ENCODE results near the gene GYS1. TPM values are rescaled to one million over a fixed set of nuclear protein-coding genes. Genes with fewer than 3 reads are reported as not detected.

GYS1 gene
- total and polyA plus RNA-seq, 12 donors = 23.7 to 63.9 (median 37.3) TPM

- peak in 6 of 7 donors; percentile 63 to 80 (median 70) for DNase-seq
- peaks cover 31 to 34% of the 10 kb centered on the region in 2 donors for H3K4me1 ChIP-seq (replicated peaks in 1 of 2)
- no peaks in the 10 kb centered on the region for H3K9me3 ChIP-seq (replicated peaks in 1 of 3)
- no peaks in the 10 kb centered on the region for H3K27me3 ChIP-seq
- peak overlapping the region in 2 of 4 donors; percentile 4 to 94 for H3K4me3 ChIP-seq
- TF ChIP-seq POLR2A (IDR thresholded peaks at IDR 0.05) (peak in 1 of 2 donors; percentile 38), CTCF (IDR thresholded peaks at IDR 0.05) (peak in 2 of 6 experiments; percentile 1 to 7)
- intact Hi-C loops (cut with DNase I) = loop anchor here (5.0 to 10.0 kb wide), 2 partner anchors 93 to 130 kb away; partner anchors contain the start of genes HSD17B14 (in 1 of the 2) and PPP1R15A (in 1 of the 2)
- 72 to 75% (median 74%) methylated on average over 12 to 14 of the region's 14 CpGs for WGBS, 4 donors
- H3K36me3 ChIP-seq (replicated peaks in 1 of 2) = peaks cover 0 to 43% of the 10 kb centered on the region in 2 donors
- peak overlapping the region in 4 of 5 donors; percentile 53 to 96 (median 85) for H3K27ac ChIP-seq
Observed at GRCh38 chr19:48967346-48968178, 25.5 kb downstream of the GYS1 start.

GRCh38 chr19:48966541-48967345, 26.4 kb downstream of the GYS1 start:
- 83 to 91% (median 87%) methylated on average over 8 to 10 of the region's 10 CpGs for WGBS, 4 donors
- intact Hi-C loops (cut with DNase I) = loop anchor here (5.0 to 10.0 kb wide), 2 partner anchors 92 to 129 kb away; partner anchors contain the start of genes HSD17B14 (in 1 of the 2) and PPP1R15A (in 1 of the 2)
- DNase-seq = peak in 1 of 7 donors; percentile 36
- Histone ChIP-seq H3K4me3 (peak overlapping the region in 3 of 4 donors; percentile 36 to 94 (median 51)), H3K9me3 (replicated peaks in 1 of 3) (no peaks in the 10 kb centered on the region), H3K27me3 (no peaks in the 10 kb centered on the region), H3K4me1 (replicated peaks in 1 of 2) (peaks cover 31 to 34% of the 10 kb centered on the region in 2 donors), H3K27ac (peak overlapping the region in 4 of 5 donors; percentile 53 to 96 (median 85)), H3K36me3 (replicated peaks in 1 of 2) (peaks cover 0 to 43% of the 10 kb centered on the region in 2 donors)
- TF ChIP-seq POLR2A (IDR thresholded peaks at IDR 0.05) = peak in 1 of 2 donors; percentile 4
- no peak for TF ChIP-seq CTCF (IDR thresholded peaks at IDR 0.05)

- H3K4me1 ChIP-seq (replicated peaks in 1 of 2) = peaks cover 31 to 34% of the 10 kb centered on the region in 2 donors
- H3K4me3 ChIP-seq = peak overlapping the region; percentile 36 to 94 (median 58)
- no peaks in the 10 kb centered on the region for H3K27me3 ChIP-seq
- H3K36me3 ChIP-seq (replicated peaks in 1 of 2) = peaks cover 0 to 43% of the 10 kb centered on the region in 2 donors
- no peaks in the 10 kb centered on the region for H3K9me3 ChIP-seq (replicated peaks in 1 of 3)
- peak; percentile 86 to 96 (median 90) for DNase-seq
- 11 to 17% (median 14%) methylated on average over 21 to 36 of the region's 36 CpGs for WGBS, 4 donors
- intact Hi-C loops (cut with DNase I) = loop anchor here (5.0 to 10.0 kb wide), 2 partner anchors 91 to 129 kb away; partner anchors contain the start of genes HSD17B14 (in 1 of the 2) and PPP1R15A (in 1 of the 2)
- no peak for TF ChIP-seq POLR2A (IDR thresholded peaks at IDR 0.05)
- peak in 1 of 6 experiments; percentile 4 for TF ChIP-seq CTCF (IDR thresholded peaks at IDR 0.05)
- peak overlapping the region; percentile 53 to 96 (median 77) for H3K27ac ChIP-seq
Observed at GRCh38 chr19:48965806-48966540, 27.1 kb downstream of the GYS1 start.

All from adrenal gland (tissue), 12 donors.